Activated B cell treated with CpG ODN at 0.5 μM for 24 hours (primary cell): ENCODE measurements around the gene ERCC1. TPM values are rescaled to one million over a fixed set of nuclear protein-coding genes. Genes with fewer than 3 reads are reported as not detected.

ENCODE experiments used
- ATAC-seq: fragments of 200-7000 bp; cut with Tn5 transposase; one replicate; pipeline ENCODE4 v1.10.0; 2021; ENCODE audit warnings: low read depth, mild to moderate bottlenecking, moderate library complexity
- CTCF ChIA-PET: fragments of 350-600 bp; sonication (Branson Sonifier 250); formaldehyde crosslinking; loops from one replicate; lab custom pipeline; 2021; ENCODE audit warnings: antibody characterized with exemption; lab: Charles Lee
- POLR2A ChIA-PET: fragments of 350-600 bp; sonication (Branson Sonifier 250); formaldehyde crosslinking; loops from one replicate; lab custom pipeline; 2021; ENCODE audit warnings: antibody characterized with exemption; lab: Charles Lee
- DNase-seq: peaks from one replicate; pipeline ENCODE4 v3.0.0; 2022
- H3K27ac Mint-ChIP-seq: one replicate; pipeline ENCODE4 v1.8.0; 2020; ENCODE audit warnings: mixed read lengths
- H3K27me3 Mint-ChIP-seq: one replicate; pipeline ENCODE4 v1.8.0; 2021; ENCODE audit warnings: mixed read lengths
- H3K36me3 Mint-ChIP-seq: one replicate; pipeline ENCODE4 v1.8.0; 2021; ENCODE audit warnings: low read depth, mixed read lengths
- H3K4me1 Mint-ChIP-seq: one replicate; pipeline ENCODE4 v1.8.0; 2021; ENCODE audit warnings: mixed read lengths
- H3K4me3 Mint-ChIP-seq: one replicate; pipeline ENCODE4 v1.8.0; 2020; ENCODE audit warnings: mild to moderate bottlenecking, mixed read lengths
- H3K9me3 Mint-ChIP-seq: one replicate; pipeline ENCODE4 v1.8.0; 2020; ENCODE audit warnings: mixed read lengths
- intact Hi-C: fragments of 100-400 bp; cut with micrococcal nuclease; formaldehyde crosslinking; loops from one replicate; pipeline ENCODE4 v1.15.1; 2024
- total RNA-seq: library from RNA; stranded (reverse); gene quantifications from 2 replicates; pipeline ENCODE4 v1.2.3, GENCODE V29; 2022
- TF ChIP-seq, protein P1 (sequence below): fragments of 200-600 bp; IDR thresholded peaks from one replicate; pipeline ENCODE4 v1.8.0; 2022; ENCODE audit warnings: antibody characterized with exemption, mild to moderate bottlenecking

Gene ERCC1
- total RNA-seq, 1 donor from 2014 or later, result 69.2 TPM

DNA sequence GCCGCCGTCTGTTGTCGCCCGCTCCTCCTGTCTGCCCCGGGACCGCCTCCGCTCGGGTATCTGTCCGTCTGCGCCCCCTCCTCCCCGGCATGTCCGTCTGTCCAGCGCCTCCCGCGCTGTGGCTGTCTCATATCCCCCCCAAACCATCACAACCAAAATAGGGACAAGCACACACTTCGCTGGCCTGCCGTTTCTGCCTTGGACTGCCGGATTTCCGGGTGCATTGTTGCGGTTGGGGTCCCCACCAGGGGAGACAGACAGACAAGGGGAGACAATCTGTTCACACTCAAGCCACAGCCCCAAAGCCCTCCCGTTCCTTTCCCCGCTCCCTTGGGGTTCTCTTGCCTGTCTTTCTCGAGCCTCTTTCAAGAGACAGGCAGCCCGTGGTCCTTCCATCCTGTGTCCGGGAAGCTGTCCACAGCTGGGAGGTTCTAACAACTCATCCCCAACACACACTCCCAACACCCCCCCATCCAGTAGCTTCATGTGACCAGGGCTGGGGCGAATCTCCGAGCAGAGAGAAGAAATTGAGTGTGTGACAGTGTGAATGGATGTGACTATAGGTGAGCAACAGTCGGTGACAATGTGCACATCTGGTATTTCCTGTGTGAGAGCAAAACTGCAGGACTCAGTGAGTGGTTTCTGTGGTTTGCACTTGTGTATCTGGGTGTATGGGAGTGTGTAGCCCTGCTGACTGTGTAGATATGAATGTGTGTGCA is 27.6 kb upstream of the ERCC1 start:
- peaks cover 56% of the 10 kb centered on the region for H3K4me1 Mint-ChIP-seq
- TF ChIP-seq, protein P1, sequence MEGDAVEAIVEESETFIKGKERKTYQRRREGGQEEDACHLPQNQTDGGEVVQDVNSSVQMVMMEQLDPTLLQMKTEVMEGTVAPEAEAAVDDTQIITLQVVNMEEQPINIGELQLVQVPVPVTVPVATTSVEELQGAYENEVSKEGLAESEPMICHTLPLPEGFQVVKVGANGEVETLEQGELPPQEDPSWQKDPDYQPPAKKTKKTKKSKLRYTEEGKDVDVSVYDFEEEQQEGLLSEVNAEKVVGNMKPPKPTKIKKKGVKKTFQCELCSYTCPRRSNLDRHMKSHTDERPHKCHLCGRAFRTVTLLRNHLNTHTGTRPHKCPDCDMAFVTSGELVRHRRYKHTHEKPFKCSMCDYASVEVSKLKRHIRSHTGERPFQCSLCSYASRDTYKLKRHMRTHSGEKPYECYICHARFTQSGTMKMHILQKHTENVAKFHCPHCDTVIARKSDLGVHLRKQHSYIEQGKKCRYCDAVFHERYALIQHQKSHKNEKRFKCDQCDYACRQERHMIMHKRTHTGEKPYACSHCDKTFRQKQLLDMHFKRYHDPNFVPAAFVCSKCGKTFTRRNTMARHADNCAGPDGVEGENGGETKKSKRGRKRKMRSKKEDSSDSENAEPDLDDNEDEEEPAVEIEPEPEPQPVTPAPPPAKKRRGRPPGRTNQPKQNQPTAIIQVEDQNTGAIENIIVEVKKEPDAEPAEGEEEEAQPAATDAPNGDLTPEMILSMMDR, result no peak
- ATAC-seq, result peak; percentile 41
- H3K4me3 Mint-ChIP-seq, result peak overlapping the region; percentile 83
- no peaks in the 10 kb centered on the region for H3K9me3 Mint-ChIP-seq
- no peaks in the 10 kb centered on the region for H3K27me3 Mint-ChIP-seq
- ChIA-PET POLR2A (interaction anchor here (0.9 to 4.2 kb wide), 2 partner anchors 11 to 17 kb away, joined by 3 to 34 read pairs; partner anchors contain the start of gene FOSB), CTCF (interaction anchor here (1.0 kb wide), 1 partner anchor 12 kb away, joined by 4 read pairs; no protein-coding TSS in a partner anchor)
- peak; percentile 50 for DNase-seq
- intact Hi-C loops, result loop anchor here (1.0 to 2.0 kb wide), 2 partner anchors 8 to 242 kb away; partner anchors contain the start of gene QPCTL
- H3K36me3 Mint-ChIP-seq, result peaks cover 3% of the 10 kb centered on the region
- H3K27ac Mint-ChIP-seq, result peak overlapping the region; percentile 93

- ChIA-PET CTCF (interaction anchor here (1.8 to 2.6 kb wide), 2 partner anchors 10 to 29 kb away, joined by 9 to 15 read pairs; no protein-coding TSS in a partner anchor), POLR2A (interaction anchor here (0.6 to 2.1 kb wide), 5 partner anchors 10 to 55 kb away, joined by 3 to 8 read pairs (median 4); partner anchors contain the start of gene FOSB)
- intact Hi-C loops, result loop anchor here (1.0 to 2.0 kb wide), 4 partner anchors 11 to 243 kb away; partner anchors contain the start of genes POLR1G and QPCTL
- Mint-ChIP-seq H3K4me3 (peak overlapping the region; percentile 92), H3K27ac (peak overlapping the region; percentile 97), H3K4me1 (peaks cover 52% of the 10 kb centered on the region), H3K9me3 (no peaks in the 10 kb centered on the region), H3K27me3 (no peaks in the 10 kb centered on the region), H3K36me3 (peaks cover 3% of the 10 kb centered on the region)
- ATAC-seq (peak; percentile 11), DNase-seq (no peak)
- TF ChIP-seq, protein P1, result no peak
Measured at GRCh38 chr19:45450012-45450333, 26.3 kb upstream of the ERCC1 start.

- peak overlapping the region; percentile 53 for H3K27ac Mint-ChIP-seq
- CTCF ChIA-PET, result interaction anchor here (1.8 to 2.6 kb wide), 2 partner anchors 9 to 30 kb away, joined by 9 to 15 read pairs; no protein-coding TSS in a partner anchor
- H3K4me1 Mint-ChIP-seq, result peaks cover 51% of the 10 kb centered on the region
- H3K36me3 Mint-ChIP-seq, result peaks cover 3% of the 10 kb centered on the region
- POLR2A ChIA-PET, result interaction anchor here (0.8 to 2.1 kb wide), 3 partner anchors 19 to 37 kb away, joined by 3 to 6 read pairs (median 4); partner anchors contain the start of gene FOSB
- intact Hi-C loops, result no loop called here
- TF ChIP-seq, protein P1, result no peak
- peak overlapping the region; percentile 24 for H3K4me3 Mint-ChIP-seq
- DNase-seq (no peak), ATAC-seq (no peak)
- H3K27me3 Mint-ChIP-seq, result no peaks in the 10 kb centered on the region
- no peaks in the 10 kb centered on the region for H3K9me3 Mint-ChIP-seq
Measured at GRCh38 chr19:45448887-45449299, 25.2 kb upstream of the ERCC1 start.

GRCh38 chr19:45448425-45448756 is 24.7 kb upstream of the ERCC1 start:
- Mint-ChIP-seq H3K36me3 (peaks cover 3% of the 10 kb centered on the region), H3K9me3 (no peaks in the 10 kb centered on the region), H3K4me1 (peaks cover 51% of the 10 kb centered on the region), H3K4me3 (no peak overlapping the region), H3K27ac (no peak overlapping the region), H3K27me3 (no peaks in the 10 kb centered on the region)
- intact Hi-C loops, result no loop called here
- TF ChIP-seq, protein P1, result no peak
- no peak for DNase-seq
- ChIA-PET CTCF (interaction anchor here (1.1 to 2.6 kb wide), 3 partner anchors 9 to 194 kb away, joined by 3 to 15 read pairs (median 6); no protein-coding TSS in a partner anchor), POLR2A (interaction anchor here (0.8 to 2.1 kb wide), 3 partner anchors 19 to 30 kb away, joined by 3 to 6 read pairs (median 3); partner anchors contain the start of gene FOSB)
- no peak for ATAC-seq

DNA sequence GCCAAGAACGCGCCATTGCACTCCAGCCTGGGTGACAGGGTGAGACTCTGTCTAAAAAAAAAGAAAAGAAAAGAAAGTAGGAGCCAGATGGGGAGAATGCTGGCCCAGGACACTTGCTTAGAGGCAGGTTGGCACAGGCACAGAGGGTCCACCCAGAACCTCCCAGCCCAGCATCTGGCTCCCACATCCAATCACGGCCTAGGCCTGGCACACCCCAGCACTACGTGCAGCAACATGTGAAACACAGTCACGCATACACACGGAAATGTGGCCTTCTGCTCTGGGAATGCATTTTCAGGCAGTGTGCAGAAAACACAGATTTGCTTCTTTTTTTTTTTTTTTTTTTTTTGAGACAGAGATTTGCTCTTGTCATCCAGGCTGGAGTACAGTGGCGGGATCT is 23.2 kb upstream of the ERCC1 start:
- H3K4me3 Mint-ChIP-seq, result no peak overlapping the region
- ChIA-PET POLR2A (interaction anchor here (1.2 to 1.7 kb wide), 2 partner anchors 22 to 32 kb away, joined by 3 read pairs; no protein-coding TSS in a partner anchor), CTCF (interaction anchor here (1.7 to 2.8 kb wide), 3 partner anchors 16 to 196 kb away, joined by 3 to 30 read pairs (median 7); no protein-coding TSS in a partner anchor)
- H3K9me3 Mint-ChIP-seq, result no peaks in the 10 kb centered on the region
- ATAC-seq (no peak), DNase-seq (no peak)
- peaks cover 58% of the 10 kb centered on the region for H3K4me1 Mint-ChIP-seq
- TF ChIP-seq, protein P1, result no peak
- no peak overlapping the region for H3K27ac Mint-ChIP-seq
- intact Hi-C loops, result no loop called here
- H3K27me3 Mint-ChIP-seq, result no peaks in the 10 kb centered on the region
- peaks cover 3% of the 10 kb centered on the region for H3K36me3 Mint-ChIP-seq
